ENCODE measurements around the gene IL22RA2.
"Not testable (repeated sequence)": the region's sequence is repeated elsewhere in the genome, so short reads cannot be mapped to it uniquely, and the experiment has no call there.

IL22RA2 gene

GRCh38 chr6:137216875-137217553 is 43.6 kb upstream of the IL22RA2 start:
- in situ Hi-C loops (cut with MboI; ENCODE audit: low sequenced_read_pairs, unreplicated experiment) = no loop called here
- no peak for TF ChIP-seq CTCF (IDR thresholded peaks at IDR 0.05; ENCODE audit: borderline replicate concordance, control extremely low read depth, extremely low read depth, insufficient read depth, missing control alignments)
- no peak for DNase-seq (ENCODE audit: low spot score)

GRCh38 chr6:137216106-137216505 is 42.7 kb upstream of the IL22RA2 start:
- in situ Hi-C loops (cut with MboI; ENCODE audit: low sequenced_read_pairs, unreplicated experiment) = no loop called here
- no peak for DNase-seq (ENCODE audit: low spot score)
- no peak for TF ChIP-seq CTCF (IDR thresholded peaks at IDR 0.05; ENCODE audit: borderline replicate concordance, control extremely low read depth, extremely low read depth, insufficient read depth, missing control alignments)

GRCh38 chr6:137215630-137216029 is 42.2 kb upstream of the IL22RA2 start:
- in situ Hi-C loops (cut with MboI; ENCODE audit: low sequenced_read_pairs, unreplicated experiment); DNase-seq (ENCODE audit: low spot score): not testable (repeated sequence)

DNA sequence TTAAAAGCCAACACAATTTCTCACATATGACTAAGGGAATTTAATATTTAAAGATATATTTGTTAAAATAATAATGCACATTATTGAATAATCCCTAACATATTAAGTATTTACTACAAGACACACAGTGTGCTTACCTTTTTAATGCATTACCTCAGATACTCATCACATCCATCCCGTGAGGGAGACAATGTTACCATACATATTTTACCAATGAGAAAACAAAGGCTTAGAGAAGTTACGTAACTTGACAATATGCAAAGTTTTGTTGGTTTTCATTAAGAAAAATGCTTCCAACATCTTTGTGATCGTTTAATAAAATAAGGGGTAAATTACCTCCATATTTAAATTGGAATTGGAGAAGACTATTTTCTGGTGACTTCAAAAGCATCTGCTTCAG is 41.5 kb upstream of the IL22RA2 start:
- in situ Hi-C loops (cut with MboI; ENCODE audit: low sequenced_read_pairs, unreplicated experiment) = no loop called here
- no peak for DNase-seq (ENCODE audit: low spot score)
- TF ChIP-seq CTCF (IDR thresholded peaks at IDR 0.05; ENCODE audit: borderline replicate concordance, control extremely low read depth, extremely low read depth, insufficient read depth, missing control alignments) = no peak

DNA sequence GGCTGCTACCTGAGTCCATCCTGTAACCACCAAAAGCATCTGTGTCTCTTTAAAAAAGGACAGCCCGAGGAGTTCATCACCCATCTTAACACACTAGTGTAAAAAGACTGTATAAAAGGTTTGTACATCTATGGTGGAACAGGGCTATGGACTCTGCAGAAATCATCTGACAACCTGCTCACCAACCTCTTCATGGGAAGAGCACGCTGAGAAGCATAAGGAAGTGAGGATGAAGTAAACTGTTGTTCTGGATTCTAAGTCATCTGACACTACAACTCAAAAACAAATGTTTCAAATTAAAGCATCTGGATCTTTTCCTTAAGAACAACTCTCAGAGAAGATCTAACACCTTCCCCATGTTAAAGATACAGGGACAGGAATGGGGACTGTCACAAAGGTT is 40.4 kb upstream of the IL22RA2 start:
- in situ Hi-C loops (cut with MboI; ENCODE audit: low sequenced_read_pairs, unreplicated experiment) = no loop called here

GRCh38 chr6:137213331-137213740 is 39.9 kb upstream of the IL22RA2 start:
- in situ Hi-C loops (cut with MboI; ENCODE audit: low sequenced_read_pairs, unreplicated experiment) = no loop called here
- TF ChIP-seq CTCF (IDR thresholded peaks at IDR 0.05; ENCODE audit: borderline replicate concordance, control extremely low read depth, extremely low read depth, insufficient read depth, missing control alignments) = no peak
- DNase-seq (ENCODE audit: low spot score) = no peak

More for the DNA sequence above, 40.4 kb upstream of the IL22RA2 start:
- DNase-seq (ENCODE audit: low spot score) = no peak
- TF ChIP-seq CTCF (IDR thresholded peaks at IDR 0.05; ENCODE audit: borderline replicate concordance, control extremely low read depth, extremely low read depth, insufficient read depth, missing control alignments) = no peak

DNA sequence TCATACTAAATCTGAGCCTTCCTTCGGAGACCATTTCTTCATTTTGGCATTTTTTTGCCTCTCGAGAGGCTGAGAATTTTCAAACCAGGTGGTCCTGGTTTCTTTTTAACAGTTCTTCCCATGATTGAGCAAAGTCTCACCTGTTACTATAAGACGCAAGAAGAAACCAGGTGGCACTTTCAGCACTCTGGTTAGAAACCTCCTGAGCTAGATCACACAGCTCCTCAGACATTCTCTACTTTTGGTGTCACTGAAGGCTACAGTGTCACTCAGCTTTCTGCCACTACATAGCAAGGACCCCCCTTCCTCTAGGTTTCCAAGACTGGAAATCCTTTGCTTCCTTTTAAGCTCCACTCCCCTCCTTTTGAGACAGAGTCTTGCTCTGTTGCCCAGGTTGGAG is 38.5 kb upstream of the IL22RA2 start:
- no peak for TF ChIP-seq CTCF (IDR thresholded peaks at IDR 0.05; ENCODE audit: borderline replicate concordance, control extremely low read depth, extremely low read depth, insufficient read depth, missing control alignments)
- in situ Hi-C loops (cut with MboI; ENCODE audit: low sequenced_read_pairs, unreplicated experiment) = no loop called here
- no peak for DNase-seq (ENCODE audit: low spot score)
